GM19397 (cell line): ENCODE data around the gene KIF22.
"Not testable (repeated sequence)": the region's sequence is repeated elsewhere in the genome, so short reads cannot be mapped to it uniquely, and the experiment has no call there.

Experiments used
- ATAC-seq: cut with Tn5 transposase; IDR thresholded peaks from one replicate; pipeline ENCODE4 v1.9.1; 2021; ENCODE audit warnings: mild to moderate bottlenecking, moderate library complexity; ENCODE audit not compliant: unreplicated experiment

The KIF22 gene

DNA sequence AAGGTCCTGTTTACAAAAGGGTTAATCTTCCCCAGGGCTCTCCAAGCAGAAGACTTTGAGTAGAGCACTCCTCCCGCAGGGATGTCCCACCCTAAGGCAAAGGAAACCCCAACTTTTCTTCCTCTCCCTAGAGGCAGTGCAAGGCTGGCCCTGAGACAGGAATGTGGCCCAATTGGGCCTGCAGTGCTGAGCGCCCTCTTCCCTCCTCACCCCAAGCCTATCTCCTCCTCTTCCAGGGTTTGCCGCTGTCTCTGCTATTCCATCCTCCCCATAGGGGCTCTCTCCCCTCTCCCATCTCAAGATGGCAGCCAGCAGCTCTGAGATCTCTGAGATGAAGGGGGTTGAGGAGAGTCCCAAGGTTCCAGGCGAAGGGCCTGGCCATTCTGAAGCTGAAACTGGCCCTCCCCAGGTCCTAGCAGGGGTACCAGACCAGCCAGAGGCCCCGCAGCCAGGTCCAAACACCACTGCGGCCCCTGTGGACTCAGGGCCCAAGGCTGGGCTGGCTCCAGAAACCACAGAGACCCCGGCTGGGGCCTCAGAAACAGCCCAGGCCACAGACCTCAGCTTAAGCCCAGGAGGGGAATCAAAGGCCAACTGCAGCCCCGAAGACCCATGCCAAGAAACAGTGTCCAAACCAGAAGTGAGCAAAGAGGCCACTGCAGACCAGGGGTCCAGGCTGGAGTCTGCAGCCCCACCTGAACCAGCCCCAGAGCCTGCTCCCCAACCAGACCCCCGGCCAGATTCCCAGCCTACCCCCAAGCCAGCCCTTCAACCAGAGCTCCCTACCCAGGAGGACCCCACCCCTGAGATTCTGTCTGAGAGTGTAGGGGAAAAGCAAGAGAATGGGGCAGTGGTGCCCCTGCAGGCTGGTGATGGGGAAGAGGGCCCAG, 22.4 kb downstream of the KIF22 start:
- no peak for ATAC-seq

DNA sequence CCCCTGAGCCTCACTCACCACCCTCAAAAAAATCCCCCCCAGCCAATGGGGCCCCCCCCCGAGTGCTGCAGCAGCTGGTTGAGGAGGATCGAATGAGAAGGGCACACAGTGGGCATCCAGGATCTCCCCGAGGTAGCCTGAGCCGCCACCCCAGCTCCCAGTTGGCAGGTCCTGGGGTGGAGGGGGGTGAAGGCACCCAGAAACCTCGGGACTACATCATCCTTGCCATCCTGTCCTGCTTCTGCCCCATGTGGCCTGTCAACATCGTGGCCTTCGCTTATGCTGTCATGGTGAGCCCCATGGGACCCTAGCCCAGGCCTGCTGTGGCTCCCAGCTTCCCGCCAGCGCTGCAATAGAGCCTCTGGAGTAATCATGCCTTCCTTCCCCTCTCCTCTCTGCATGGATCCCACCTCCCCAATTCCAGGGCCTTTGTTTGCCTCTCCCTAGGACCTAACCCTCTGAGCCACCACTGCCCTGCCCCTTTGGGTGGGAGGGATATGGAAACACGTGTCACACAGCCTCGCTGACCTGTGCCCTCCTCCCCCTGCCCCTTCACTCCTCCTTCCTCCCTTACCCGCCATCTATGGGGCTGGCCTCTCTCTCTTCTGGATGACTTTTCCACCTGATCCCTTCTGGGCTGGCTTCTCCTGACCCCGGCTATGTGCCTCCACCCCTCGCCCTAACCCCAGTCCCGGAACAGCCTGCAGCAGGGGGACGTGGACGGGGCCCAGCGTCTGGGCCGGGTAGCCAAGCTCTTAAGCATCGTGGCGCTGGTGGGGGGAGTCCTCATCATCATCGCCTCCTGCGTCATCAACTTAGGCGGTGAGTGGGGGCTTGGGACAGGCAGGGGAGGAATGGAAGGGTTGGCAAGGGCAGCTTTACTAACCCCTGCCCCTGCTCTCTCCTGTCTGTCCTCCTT, 23.4 kb downstream of the KIF22 start:
- no peak for ATAC-seq

GRCh38 chr16:29814592-29814991, 24.0 kb downstream of the KIF22 start:
- no peak for ATAC-seq

DNA sequence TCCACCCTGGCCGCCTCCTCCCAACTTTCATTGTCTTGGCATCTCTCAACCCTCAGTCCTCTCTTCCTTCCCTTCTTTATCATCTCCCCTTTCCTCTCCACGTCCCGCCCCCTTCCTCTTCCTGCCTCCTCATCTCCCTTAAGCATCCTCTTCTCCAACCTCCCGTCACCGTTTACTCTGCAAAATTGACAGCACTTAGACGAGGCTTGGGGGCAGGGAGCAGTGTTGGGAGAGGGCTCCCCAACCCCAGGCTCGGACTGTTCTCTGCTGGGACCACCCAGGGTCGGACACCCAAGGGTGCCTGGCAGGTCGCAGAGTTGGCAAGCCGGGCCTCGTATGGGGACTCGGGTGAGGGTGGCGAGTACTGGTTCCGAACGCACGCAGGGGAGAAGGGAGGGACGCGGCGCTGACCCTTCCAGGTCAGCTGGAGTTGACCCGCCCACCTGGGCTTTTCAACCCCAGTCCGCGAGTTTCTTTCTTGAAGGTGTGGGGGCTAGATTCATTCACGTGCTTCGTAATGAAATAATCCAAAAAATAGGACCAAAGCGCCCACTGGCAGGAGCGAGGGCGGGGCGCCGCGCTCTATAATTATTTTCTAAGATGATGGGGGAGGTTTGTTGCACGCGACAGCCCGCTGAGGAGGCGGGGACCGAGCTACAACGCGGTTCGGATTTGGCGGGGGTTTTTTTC, 24.6 kb downstream of the KIF22 start:
- no peak for ATAC-seq

GRCh38 chr16:29815793-29816693, 25.5 kb downstream of the KIF22 start, which contains the start of gene PAGR1:
TSS of gene PAGR1 (plus strand) at chr16:29816152. CDS start at chr16:29816526, 374 bp downstream.
- peak; percentile 59 for ATAC-seq

DNA sequence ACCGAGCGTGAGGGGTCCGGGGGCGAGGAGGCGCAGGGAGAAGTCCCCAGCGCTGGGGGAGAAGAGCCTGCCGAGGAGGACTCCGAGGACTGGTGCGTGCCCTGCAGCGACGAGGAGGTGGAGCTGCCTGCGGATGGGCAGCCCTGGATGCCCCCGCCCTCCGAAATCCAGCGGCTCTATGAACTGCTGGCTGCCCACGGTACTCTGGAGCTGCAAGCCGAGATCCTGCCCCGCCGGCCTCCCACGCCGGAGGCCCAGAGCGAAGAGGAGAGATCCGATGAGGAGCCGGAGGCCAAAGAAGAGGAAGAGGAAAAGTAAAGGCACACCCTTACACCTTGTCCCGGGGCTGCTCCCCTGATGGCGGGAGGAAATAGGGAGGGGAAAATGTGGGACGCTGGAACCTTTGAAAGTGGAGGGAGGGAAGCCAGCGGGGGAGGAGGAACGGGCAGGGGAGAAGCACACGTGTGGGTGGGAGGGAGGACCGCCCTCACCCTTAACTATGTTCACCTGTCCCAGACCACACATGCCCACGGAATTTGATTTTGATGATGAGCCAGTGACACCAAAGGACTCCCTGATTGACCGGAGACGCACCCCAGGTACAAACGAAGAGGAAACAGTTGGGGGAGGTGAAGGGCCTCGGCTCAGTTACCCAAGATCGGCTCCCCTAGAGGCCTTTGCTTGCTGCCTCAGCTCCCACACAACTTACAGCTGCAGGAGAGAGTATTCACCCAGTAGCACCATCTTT, 26.3 kb downstream of the KIF22 start:
- peak; percentile 3 for ATAC-seq

GRCh38 chr16:29818082-29818481, 27.5 kb downstream of the KIF22 start:
- ATAC-seq: no peak

DNA sequence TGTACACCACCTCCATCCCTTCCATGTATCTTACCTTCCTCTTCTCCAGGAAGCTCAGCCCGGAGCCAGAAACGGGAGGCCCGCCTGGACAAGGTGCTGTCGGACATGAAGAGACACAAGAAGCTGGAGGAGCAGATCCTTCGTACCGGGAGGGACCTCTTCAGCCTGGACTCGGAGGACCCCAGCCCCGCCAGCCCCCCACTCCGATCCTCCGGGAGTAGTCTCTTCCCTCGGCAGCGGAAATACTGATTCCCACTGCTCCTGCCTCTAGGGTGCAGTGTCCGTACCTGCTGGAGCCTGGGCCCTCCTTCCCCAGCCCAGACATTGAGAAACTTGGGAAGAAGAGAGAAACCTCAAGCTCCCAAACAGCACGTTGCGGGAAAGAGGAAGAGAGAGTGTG, 29.0 kb downstream of the KIF22 start:
- ATAC-seq: no peak

DNA sequence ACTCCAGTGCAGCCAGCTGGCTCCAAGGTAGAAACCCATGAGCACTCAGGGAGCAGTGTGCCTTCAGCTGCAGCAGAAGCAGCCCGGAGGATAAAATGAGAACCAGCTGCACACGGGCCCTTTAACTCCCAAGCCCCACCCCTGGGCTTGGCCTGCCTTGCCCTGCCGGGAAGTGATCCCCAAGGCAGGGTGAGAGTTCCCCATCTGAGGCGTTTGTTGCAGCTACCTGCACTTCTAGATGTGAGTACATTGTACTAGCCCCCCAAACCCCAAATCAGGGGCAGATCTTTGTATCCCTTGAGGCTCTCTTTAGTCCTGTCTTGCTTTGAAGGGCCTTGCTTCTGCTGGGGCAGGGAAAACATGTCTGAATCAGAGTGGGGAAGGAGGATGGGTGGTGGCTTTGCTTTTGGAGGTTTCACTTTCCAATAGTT, 29.7 kb downstream of the KIF22 start, which contains the start of gene MVP:
TSS of gene MVP (plus strand) at position 192 of the 431 bp plus-strand sequence. CDS start 10,088 bp downstream, outside the sequence.
- ATAC-seq: no peak

- no peak for ATAC-seq
Observed at GRCh38 chr16:29820730-29821642, 30.4 kb downstream of the KIF22 start.

- ATAC-seq: no peak
Observed at GRCh38 chr16:29821643-29822115, 31.1 kb downstream of the KIF22 start.

- ATAC-seq: no peak
Observed at GRCh38 chr16:29824589-29825144, 34.1 kb downstream of the KIF22 start.

GRCh38 chr16:29825145-29826044, 34.8 kb downstream of the KIF22 start:
- ATAC-seq: no peak

DNA sequence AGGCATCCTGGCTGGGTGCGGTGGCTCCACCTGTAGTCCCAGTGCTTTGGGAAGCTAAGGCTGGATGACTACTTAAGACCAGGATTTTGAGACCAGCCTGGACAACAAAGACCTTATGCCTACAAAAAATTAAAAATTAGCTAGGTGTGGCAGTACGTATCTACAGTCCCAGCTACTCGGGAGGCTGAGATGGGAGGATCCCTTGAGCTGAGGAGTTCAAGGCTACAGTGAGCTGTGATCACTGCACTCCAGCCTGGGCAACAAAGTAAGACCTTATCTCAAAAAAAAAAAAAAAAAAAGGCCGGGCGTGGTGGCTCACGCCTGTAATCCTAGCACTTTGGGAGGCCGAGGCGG, 35.8 kb downstream of the KIF22 start:
- ATAC-seq: no peak

DNA sequence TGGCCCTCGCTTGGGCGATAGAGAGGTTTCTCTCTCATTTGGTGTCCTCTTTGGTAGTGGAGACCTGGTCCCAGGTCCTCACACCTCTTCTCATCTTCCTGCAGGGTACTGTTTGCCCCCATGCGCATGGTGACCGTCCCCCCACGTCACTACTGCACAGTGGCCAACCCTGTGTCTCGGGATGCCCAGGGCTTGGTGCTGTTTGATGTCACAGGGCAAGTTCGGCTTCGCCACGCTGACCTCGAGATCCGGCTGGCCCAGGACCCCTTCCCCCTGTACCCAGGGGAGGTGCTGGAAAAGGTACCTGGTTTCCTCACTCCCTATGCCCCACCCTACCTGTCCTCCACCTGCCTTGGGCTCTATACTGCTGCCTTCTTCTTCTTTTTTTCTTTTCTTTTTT, 40.2 kb downstream of the KIF22 start:
- no peak for ATAC-seq

GRCh38 chr16:29831490-29831889, 40.9 kb downstream of the KIF22 start:
- no peak for ATAC-seq

DNA sequence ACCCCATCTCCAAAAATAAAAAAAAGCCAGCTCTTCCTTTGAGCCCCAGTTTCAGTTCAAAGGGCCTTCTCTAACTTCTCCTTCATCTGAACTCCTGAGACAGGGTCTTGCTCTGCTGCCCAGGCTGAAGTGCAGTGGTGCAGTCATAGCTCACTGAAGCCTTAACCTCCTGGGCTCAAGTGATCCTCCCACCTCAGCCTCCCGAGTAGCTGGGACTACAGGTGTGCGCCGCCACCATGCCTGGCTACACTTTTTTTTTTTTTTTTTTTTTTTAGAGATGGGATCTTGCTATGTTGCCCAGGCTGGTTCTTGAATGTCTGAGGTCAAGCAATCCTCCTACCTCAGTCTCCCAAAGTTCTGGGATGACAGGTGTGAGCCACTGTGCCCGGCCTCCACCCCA, 42.7 kb downstream of the KIF22 start:
- not testable (repeated sequence) for ATAC-seq
